A673 (cell line): ENCODE data around the gene NBAS.

Experiments
- CTCF ChIP-seq: fragments of 300-800, 200-600 bp; sonication (generic); conservative IDR thresholded peaks from 2 replicates; pipeline ENCODE4 v1.5.1; 2017; ENCODE audit warnings: low read depth, mild to moderate bottlenecking, antibody characterized with exemption, low read length, moderate library complexity, mixed read lengths
- EZH2 ChIP-seq: fragments of 200-600 bp; sonication (generic); IDR thresholded peaks from 2 replicates; pipeline ENCODE4 v1.6.1; 2017; ENCODE audit warnings: borderline replicate concordance, low read depth, mild to moderate bottlenecking, mixed read lengths, antibody characterized with exemption, low read length; ENCODE audit not compliant: poor library complexity, severe bottlenecking

GRCh38 chr2:15189216-15189615, 371.9 kb downstream of the NBAS start:
- TF ChIP-seq CTCF (no peak), EZH2 (no peak)
